Fibroblast of mammary gland (primary cell): Measurements from ENCODE around the gene HNRNPAB.
"Not testable (repeated sequence)": the region's sequence is repeated elsewhere in the genome, so short reads cannot be mapped to it uniquely, and the experiment has no call there.

Source experiments
- DNase-seq: peaks from one replicate; pipeline ENCODE4 v3.0.0-alpha.2; 2010; ENCODE audit warnings: low read depth
- H3K4me3 ChIP-seq: 2 replicates; pipeline ENCODE4 v1.5.1; 2011; ENCODE audit warnings: low read depth, mild to moderate bottlenecking, low read length, moderate library complexity; ENCODE audit not compliant: control insufficient read depth
- CTCF ChIP-seq: conservative IDR thresholded peaks from 2 replicates; pipeline ENCODE4 v1.5.1; 2011; ENCODE audit warnings: low read depth, low read length, inconsistent platforms; ENCODE audit not compliant: control insufficient read depth, insufficient read depth

HNRNPAB gene

GRCh38 chr5:178250263-178250662 lies 45.9 kb downstream of the HNRNPAB start:
- TF ChIP-seq CTCF = no peak
- DNase-seq = no peak

GRCh38 chr5:178252258-178252657 lies 47.9 kb downstream of the HNRNPAB start:
- no peak overlapping the region for H3K4me3 ChIP-seq
- no peak for TF ChIP-seq CTCF

More at GRCh38 chr5:178250263-178250662, 45.9 kb downstream of the HNRNPAB start:
- H3K4me3 ChIP-seq = no peak overlapping the region

GRCh38 chr5:178253632-178254031 lies 49.3 kb downstream of the HNRNPAB start:
- not testable (repeated sequence) for H3K4me3 ChIP-seq, DNase-seq

More at GRCh38 chr5:178252258-178252657, 47.9 kb downstream of the HNRNPAB start:
- no peak for DNase-seq

GRCh38 chr5:178256746-178257145 lies 52.4 kb downstream of the HNRNPAB start:
- no peak for DNase-seq
- TF ChIP-seq CTCF = no peak
- H3K4me3 ChIP-seq = no peak overlapping the region

- TF ChIP-seq CTCF = no peak
- no peak for DNase-seq
Observed at GRCh38 chr5:178257650-178258049, 53.3 kb downstream of the HNRNPAB start.

GRCh38 chr5:178259623-178260536 lies 55.5 kb downstream of the HNRNPAB start:
- peak; percentile 6 for DNase-seq
- TF ChIP-seq CTCF = no peak
- no peak overlapping the region for H3K4me3 ChIP-seq

More at GRCh38 chr5:178257650-178258049, 53.3 kb downstream of the HNRNPAB start:
- H3K4me3 ChIP-seq = no peak overlapping the region
